NCI-H526 treated with DMSO at 0.1 percent for 48 hours (cell line): ENCODE results near the gene NTM.
A peak's percentile ranks its signal among the peaks of the same experiment; 100 is the strongest.

Experiments used
- DNase-seq: peaks from one replicate; lab custom pipeline; 2025; lab: John Stamatoyannopoulos, UW

The NTM gene

DNA sequence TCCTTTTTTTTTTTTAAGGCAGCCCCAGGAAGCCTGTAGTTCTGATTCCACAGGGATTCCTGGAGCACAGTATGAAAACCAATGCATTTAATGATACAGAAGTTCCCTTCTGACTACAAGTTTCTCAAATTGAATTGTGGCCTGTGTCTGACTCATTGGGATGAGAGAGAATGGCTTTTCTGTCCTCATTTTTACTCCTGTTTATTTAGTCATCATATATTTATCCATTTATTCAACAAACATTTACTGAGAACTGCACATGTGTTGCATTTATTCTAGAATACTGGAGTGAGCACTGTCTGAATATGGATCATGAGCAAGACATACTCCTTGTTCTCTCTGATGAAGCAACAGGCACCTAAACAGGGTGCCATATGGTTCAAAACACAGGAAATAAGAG, 231.2 kb downstream of the NTM start:
- DNase-seq: no peak

DNA sequence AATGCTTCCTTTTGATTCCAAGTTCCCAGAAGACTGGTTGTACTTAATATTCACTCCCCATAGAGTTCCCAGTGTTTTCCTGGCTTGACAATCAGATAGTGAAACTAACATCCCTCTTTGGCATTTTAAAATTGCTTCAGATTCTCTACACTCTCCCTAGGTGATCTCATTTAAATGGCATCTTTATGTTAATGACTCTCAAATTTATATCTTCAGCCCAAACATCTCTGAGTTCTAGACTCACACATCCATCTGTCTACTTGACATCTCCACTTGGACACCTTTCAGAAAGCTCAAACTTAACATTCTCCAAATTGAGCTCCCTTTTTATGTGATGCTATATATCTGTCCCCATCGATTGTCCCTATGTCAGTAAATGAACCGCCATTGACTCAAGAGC, 232.0 kb downstream of the NTM start:
- DNase-seq: no peak

DNA sequence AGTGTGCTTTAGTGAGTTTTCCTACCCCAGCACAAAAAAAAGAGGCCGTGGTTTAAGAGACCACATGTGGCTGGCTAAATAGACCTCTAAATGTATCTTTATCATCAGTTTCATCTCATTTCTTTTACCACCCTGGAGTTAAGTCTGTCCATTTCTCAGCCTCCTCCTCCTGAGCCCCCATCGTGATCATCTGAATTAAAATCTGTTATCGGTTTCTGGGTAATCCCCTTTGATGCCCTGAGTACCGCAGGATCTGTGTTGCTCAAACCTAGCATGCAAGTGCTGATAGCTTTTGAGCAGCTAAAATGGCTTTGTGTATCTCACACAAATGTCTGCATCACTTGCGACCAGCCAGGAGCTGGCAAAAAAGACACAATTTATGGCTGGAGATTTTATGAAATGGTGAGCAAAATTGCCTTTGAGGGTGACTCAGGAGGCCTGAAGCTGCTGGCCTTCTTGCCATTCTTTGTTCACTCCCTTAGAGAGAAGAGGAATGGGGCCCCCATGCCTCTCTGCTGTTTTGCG, 236.5 kb downstream of the NTM start:
- DNase-seq: no peak

DNA sequence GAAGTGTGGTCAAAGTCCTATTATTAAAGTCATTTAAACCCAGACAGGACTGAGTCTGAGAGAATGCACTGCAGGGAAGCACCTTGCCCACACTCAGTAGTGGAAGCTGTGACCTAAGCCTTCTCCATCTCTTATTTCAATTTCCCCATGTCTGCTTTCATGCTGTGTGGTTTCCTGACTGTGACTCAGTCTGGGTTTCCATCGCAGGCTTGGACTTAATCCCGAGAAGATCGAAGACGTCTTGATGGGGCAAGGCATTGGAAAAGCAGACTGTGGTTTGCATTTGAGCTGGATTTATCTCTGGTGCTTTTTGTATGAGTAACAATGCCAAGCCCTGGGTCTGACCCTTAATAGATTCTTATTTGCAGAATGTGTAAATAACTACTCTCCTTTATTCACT, 238.9 kb downstream of the NTM start:
- DNase-seq: no peak

DNA sequence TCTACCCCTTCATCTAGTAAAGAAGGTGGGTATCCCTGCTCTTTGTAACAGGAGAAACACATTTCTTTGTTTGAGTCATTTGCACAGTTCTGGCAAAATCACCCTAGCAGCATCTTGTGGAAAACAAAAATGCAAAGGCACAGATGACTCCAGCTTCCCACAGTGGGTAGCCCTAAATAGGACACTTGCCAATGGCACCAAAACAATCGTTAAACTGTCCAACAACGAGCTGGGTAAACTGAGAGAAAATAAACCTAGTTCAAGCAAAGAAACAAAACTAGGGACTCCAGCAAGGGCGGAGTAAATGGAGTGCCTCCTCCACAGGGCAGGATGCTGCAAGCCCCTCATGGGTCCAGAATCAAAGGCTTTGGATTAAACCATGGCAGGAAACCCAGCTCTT, 239.5 kb downstream of the NTM start:
- no peak for DNase-seq

DNA sequence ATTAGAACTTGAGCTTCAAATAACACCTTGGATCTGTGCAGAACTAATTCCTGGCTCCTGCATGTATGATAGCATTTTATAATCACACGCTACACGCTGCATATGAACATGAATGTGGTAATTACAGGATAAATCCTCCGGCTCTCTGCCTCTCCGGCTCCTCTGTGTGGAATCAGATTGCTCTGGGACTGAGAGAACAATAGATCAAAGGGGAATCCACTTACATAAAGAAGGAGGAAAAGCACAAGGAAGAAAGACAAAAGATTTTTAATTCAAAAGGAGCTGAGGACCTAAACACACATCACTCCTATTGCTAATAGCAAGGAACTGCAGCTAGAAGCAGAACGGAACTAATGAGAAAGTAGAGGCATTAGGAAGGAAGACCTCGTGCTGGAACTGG, 240.9 kb downstream of the NTM start:
- DNase-seq: no peak

DNA sequence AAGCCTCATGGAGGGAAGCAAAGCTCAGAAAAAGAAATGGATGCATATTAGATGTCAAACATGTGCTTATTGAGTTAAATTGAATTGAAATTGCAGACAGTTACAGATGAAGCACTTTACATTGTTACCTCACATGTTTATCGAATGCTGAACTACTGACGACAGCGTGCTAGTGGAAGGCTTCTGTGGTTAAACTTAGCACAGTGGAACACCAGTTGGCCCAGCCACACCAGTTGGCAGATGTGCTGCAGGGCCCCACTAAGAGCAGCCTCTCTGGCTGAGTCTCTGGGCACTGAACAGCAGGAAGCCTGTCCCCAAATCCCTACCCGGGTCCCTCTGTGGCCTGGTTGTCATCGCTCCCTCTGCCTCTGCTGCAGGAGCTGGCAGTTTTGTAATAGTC, 242.1 kb downstream of the NTM start:
- DNase-seq: no peak

DNA sequence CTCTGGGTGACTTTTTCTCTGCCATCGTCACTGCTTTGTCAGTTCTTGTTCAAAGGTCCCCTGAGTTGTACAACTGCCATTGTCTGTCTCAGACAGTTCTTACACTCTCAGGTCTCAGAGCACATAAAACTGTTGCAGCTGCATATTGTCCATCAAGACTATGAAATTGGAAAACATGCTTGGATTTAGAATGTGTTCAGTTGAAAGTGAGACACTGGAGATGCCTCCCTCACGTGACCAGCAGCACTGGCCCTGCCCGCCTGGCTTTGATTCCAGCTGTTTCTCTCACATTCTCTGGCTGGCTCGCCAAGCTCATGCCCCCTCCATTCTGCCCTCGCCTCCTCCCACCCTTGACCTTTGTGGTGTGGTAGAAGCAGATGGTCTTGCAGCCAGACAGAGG, 244.2 kb downstream of the NTM start:
- no peak for DNase-seq

DNA sequence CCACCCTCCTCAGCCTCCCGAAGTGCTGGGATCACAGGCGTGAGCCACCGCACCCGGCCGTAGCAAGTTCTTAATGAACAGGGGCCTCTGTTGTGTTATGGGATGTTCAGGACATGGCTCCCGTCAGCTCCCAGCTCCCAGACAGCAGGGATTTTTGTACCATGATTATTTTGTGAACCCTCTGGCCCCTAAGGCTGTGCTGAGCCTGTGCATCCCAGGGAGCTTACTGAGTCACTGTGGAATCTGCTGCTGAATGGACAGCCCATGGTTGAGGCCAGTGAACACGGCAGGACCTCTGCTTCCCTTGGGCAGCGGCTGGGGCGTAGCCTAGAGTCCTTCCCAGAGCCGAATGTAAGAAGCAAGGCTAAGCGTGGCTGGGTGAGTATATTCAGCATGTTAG, 245.2 kb downstream of the NTM start:
- no peak for DNase-seq

DNA sequence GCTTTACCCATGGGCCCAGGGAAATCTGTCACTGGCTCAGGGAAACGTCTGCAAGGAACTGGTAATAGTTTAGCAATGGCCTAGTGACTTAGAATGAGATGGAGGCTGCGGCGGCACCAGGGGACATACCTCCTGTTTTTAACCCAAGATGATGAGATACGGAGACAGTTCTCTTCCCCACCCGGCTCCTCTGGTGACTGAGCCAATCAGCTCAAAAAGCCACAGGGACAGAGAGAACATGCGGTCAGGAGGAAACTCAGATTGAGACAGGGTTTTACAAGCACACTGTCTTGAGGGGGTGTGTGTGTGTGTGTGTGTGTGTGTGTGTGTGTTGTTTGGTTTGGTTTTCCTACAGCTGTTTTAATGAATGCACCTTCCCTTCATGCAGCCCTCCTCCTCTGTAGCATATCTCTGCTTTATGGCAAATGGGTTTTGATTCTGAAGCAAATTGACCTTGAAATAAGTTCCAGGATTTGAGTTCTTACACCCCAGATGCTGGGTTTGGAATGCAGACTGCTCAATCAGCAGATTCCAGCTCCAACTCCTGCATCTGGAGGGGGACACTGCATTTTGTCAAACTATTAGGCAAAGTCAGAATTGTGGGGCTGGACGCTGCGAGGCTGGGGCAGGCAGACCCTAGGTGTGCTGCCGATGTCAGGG, 246.2 kb downstream of the NTM start:
- no peak for DNase-seq

DNA sequence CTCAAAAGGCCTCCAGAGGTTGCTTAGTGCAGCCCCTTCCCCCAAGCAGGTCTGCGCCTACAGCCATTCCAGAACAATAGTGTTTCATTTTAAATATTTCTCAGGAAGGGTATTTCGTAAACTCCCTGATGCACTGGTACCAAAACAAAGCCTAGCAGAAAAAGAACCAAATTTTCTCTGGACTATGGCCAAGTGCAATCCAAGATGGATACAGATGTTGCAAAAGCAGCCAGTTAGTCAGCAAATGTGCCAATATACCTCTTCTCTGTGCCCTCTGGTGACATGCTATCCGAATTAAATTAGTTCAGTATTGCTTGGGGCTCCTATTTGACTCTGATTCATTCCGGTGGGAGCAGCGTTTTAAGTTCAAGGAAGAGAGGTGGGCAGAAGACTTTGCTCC, 247.8 kb downstream of the NTM start:
- DNase-seq: no peak

DNA sequence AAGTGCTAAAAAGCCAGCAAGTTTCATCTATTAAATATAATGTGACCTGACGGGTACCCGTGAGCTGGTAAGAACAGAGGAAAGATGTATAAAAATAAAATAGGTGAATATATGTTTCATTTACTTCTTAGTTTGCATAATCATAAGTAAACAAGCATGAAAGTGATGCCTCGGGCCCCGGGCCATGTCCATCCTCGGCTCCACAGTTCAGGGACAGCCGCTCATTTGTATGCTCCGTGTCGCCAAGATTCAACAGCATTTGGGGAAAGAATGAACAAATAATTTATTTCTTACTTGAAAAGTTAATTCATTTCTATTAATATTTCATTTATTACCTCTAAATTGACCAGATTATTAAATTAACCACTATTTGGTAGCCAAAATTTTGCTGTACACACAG, 251.8 kb downstream of the NTM start:
- peak; percentile 67 for DNase-seq

DNA sequence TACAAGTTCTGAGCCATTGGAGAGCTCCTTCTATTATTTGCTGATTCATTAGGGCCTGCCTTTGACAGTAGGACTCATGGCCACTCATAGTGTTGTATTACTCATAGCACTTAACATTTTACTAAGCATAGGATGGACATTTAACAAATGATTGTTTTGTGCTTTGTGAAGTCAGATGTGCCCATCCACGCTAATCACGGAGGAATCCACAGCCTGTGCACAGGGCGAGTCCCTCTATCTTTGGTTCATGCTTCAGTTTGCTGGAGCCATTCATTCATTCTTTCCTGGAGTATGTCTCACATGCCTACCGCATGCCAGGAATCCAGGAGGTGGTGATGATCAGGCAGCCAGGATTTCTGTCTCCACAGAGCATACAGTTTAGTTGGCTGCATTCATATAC, 254.1 kb downstream of the NTM start:
- DNase-seq: no peak

DNA sequence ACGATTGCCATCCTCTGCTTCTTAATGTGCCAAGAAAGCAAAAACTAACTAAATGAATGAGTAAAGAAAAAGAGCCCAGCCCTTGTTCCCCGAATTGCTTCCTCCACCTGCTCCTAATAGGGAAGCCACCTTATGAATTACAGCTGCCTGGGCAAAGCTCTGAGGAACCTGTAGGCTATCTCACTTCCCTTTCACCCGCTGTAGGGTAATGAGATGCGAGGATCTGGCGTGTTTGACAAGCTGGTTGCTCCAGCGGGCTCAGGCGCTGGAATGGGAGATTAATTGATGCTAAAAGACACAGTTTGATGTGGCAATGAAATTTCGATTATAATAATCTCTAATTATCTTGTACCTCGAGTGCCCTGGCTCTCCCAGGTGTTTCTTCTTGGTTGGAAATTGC, 256.4 kb downstream of the NTM start:
- DNase-seq: peak; percentile 78

DNA sequence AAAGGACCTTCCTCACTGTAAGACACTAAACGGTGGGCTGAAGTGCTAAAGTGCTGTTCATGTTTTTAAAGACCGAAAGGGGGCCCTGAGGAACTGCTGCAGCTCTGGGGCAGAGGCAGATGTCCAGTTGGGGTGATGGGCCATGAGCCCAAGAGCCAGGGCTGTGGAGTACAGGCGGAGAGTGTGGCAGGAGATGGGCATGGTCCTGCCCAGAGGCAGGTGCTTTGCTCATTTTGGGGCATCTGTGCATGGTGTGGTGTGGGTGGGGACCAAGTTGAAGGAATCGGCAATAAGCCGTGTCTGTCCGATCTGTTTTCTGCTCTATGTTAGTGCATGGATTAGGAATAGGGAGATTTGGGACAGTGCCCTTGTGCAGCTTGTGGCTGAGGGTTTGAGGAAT, 258.3 kb downstream of the NTM start:
- DNase-seq: no peak

DNA sequence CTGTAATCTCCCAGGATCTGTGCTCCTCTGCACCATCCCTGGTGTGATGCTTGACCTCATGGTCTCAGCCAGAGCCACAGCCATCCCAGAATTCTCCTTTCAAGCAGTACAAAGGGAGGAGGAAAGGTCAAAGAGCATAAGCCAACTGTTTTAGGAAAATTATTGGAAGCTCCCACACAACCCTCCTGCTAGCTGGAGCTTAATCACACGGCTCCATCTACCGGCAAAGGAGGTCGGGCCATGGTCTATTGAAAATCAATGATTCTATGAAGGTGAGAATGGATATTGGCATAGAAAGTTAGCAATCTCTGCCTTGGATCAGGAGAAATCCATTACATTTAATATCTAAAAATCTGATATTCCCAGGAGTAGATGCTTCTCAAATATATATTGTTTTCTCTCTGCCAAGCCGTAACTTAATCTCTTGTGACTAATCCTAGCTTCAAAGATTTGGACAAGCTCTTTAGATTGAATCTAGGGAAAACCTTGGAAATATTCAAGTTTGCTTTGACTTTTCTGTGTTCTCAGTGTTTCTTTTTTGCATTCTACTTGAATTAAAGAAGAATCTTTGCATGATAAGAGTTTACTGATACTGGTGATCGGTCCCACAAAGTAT, 259.6 kb downstream of the NTM start:
- no peak for DNase-seq

DNA sequence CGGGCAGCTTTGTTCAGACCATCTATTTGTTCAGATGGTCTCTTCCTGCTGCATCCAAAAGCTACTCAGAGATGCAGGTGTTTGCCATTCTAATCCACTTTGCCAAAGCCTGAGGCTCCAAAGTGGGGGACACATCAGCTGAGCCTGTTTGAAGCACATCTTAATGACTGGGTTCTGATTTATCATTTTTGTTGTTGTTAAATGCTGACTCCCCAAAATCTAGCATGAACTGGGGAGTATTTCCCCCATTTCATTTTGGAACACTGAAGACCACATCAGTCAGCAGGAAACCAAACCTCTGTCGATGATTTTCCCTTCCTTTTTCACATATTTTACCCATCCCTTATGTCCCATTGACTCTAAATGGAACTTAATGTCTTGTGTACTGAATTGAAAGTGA, 262.6 kb downstream of the NTM start:
- no peak for DNase-seq

DNA sequence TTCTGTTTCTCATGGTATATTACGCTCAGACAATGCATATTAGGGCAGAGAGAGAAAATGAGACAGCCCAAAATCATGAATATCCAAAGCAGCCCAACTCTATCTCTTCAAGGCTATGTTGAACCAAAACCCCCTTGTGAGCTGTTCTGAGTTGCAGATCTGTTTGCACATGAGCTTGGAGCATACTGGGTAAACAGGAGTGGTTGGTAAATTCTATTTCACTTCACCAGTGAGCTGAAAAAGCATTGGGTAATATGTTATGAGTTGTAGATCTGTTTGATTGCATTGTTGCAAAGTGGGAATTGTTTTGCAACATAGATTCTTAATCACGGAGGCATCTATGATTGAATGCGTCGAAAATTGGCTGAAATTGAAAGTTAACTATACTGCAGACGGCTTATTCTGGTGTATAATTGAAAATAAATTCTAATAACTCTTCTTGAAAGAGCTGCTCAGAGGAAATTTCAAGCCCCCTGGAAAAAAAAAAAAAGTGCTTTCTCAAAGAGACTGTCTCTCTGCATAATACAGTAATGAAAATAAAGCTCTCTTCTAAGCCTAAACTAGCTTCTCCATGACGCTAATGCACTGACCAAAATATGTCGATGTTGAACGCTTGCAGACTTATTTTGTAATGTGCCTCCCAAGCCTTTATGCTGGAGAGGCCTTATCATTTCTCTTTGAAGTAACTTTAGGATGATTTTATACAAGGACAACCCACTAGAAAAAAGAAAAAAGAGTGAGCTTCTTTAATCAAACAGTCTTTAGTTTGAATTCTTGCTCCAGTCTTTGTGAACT, 263.7 kb downstream of the NTM start:
- peak; percentile 99 for DNase-seq

DNA sequence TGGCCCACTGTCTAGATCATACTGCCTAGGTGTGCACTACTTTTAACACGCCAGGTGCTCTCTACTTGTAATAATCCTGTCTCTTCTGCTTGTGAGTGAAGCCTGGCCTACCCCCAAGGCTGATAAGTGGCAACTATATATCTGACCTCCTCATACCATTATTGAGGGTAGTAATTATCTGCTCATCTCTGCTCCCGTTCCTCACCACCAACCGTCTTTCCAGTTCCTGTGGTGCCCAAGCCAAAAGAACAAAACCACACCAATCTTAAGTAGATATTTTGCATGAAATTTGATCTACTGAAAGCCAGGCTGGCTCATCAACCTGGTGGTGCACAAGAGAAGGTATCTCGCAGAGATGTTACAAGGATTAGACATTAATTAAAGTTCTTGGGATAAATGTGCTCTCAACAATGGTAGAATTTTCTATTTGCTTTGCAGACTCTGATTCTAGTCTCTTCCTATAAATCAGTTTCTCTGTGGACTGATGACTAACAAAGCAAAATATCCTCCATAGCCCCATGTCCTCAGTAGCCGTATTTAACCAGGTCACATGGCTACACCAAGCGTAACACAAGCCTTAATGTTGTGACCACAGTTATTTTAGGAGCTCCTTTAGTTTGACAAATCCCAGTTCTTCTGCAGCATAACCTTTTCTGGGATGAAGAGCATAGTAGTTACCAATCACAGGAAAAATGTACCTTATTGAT, 267.2 kb downstream of the NTM start:
- DNase-seq: peak; percentile 99

DNA sequence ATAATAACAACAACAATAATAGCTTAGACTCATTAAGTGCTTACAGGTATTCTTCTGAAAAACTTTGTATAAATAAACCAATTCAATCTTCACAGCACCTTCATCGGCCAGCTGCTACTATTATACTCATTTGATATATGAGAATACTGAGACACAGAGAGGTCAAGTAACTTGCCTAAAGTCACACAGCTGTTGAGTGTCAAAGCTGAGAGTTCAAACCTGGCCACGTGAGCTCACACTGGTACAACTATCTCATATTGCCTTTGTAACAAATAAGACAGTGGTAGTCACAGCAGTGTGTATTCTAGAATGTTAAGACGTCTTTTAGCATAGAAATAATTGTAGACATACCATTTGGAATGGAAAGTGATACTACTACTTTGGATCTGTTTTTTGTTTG, 268.5 kb downstream of the NTM start:
- DNase-seq: no peak

DNA sequence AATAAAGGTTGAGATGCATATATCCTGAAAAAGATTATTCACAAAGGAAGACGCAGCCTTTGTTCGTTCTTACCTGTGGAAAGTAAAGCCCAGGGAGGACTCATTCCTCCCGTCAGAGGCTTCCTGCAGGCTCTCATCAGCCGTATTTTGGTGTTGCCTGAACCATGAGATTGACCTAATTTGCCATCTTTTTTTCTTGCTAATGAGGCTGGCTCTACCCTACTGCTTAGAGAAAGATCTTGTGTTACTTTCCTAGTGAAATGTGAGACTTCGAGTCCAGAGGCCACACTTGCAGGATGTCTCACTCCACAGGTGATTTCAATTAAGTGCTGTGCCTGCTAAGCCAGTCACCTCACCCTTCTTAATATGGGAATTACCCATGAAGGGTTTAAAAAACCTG, 269.9 kb downstream of the NTM start:
- DNase-seq: no peak

DNA sequence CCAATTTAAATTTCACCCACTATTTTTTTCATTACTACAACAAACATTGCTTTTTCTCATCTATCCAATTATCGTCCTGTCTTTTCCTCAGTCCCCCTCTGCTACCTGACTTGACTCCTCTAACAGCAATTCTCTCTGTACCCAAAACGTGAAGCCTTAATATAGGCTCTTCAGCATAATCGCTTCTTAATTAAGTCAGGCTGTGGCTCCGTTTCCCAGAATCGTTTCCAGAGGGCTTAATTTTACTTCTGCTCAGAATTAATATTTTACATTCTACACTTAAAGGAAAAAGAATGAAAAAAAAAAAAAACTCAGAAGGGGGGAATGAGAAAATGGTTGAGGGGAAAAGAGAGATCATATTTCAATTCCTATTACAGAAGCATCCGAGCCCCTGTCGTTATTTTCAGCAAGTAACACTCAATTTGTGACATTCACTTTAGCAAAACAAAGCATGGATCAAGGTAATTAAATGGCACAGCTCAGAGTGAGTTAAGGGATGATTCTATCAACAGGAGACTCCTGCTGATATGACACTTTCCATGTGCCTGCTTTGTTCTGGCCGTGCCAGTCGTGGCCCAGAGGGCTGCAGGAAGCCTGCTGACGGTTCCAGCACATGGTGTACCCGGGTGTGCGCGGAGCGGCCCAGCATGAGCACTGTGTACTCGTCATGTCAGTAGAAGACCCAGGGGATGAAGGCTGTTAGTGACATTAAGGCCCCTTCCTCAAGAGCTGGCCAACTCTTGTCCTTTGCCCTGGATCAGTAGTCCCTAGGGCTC, 272.5 kb downstream of the NTM start:
- DNase-seq: no peak
